ENCODE data around the gene IGDCC3. TPM values are rescaled to one million over a fixed set of nuclear protein-coding genes. Genes with fewer than 3 reads are reported as not detected.

Gene IGDCC3
- total and polyA plus RNA-seq, 10 of the 15 experiments (the other 5 are each of a cell fraction or from before 2014, with no cell fraction given) = 0.10 to 0.20 (median 0.15) TPM; not detected in 7

GRCh38 chr15:65414841-65415621 is 37.2 kb upstream of the IGDCC3 start:
- DNase-seq (ENCODE audit: low read depth, low spot score) = no peak
- TF ChIP-seq ZNF687 (IDR thresholded peaks at IDR 0.05) (0 out of 2 replicates have a peak, but pooled peaks have one; percentile 32), FOXK2 (IDR thresholded peaks at IDR 0.05) (no peak), NR2C1 (IDR thresholded peaks at IDR 0.05) (no peak), NFYB (IDR thresholded peaks at IDR 0.05; ENCODE audit: insufficient read depth, low read depth, low read length) (no peak), ATF2 (IDR thresholded peaks at IDR 0.05; ENCODE audit: low read length) (no peak)
- no TSS peak for BruUV-seq (replicated peaks)
- FAIRE-seq = no peak
- Histone ChIP-seq H4K20me1 (ENCODE audit: control insufficient read depth, insufficient read depth) (no peaks in the 10 kb centered on the region), H2AFZ (ENCODE audit: control insufficient read depth, low read depth, low read length) (no peak overlapping the region), H3K4me1 (ENCODE audit: control insufficient read depth, insufficient read depth, low read length) (peaks cover 5% of the 10 kb centered on the region), H3K79me2 (ENCODE audit: control insufficient read depth, insufficient read depth, low read length) (no peaks in the 10 kb centered on the region), H3K27me3 (replicated peaks in 1 of 2; ENCODE audit: control insufficient read depth in 2 of 2, insufficient read depth in 2 of 2, low read length in 1 of 2) (no peaks in the 10 kb centered on the region), H3K4me2 (ENCODE audit: control insufficient read depth, insufficient read depth) (no peak overlapping the region), H3K27ac (ENCODE audit: control insufficient read depth, insufficient read depth) (no peak overlapping the region), H3K9me3 (replicated peaks; ENCODE audit: control insufficient read depth, insufficient read depth, low read length) (no peaks in the 10 kb centered on the region), H3K9ac (ENCODE audit: control insufficient read depth, insufficient read depth, low read length) (no peak overlapping the region), H3K4me3 (no peak overlapping the region), H3K36me3 (ENCODE audit: control insufficient read depth in 2 of 2, insufficient read depth in 2 of 2, low read length in 1 of 2) (no peaks in the 10 kb centered on the region)
- ChIA-PET SMC1A (ENCODE audit: uncharacterized antibody, unreplicated experiment) (interaction anchor here (0.5 to 1.6 kb wide), 2 partner anchors 15 to 172 kb away, joined by 4 read pairs; no protein-coding TSS in a partner anchor), RAD21 (ENCODE audit: unreplicated experiment) (no interaction called here), CTCF (interaction anchor here (1.0 to 2.1 kb wide), 3 partner anchors 9 to 15 kb away, joined by 3 to 8 read pairs (median 3); no protein-coding TSS in a partner anchor), POLR2A (no interaction called here)
- intact Hi-C loops (cut with micrococcal nuclease; ENCODE audit: unreplicated experiment) (no loop called here), in situ Hi-C loops (cut with MboI) (no loop called here)
- WGBS (ENCODE audit: insufficient coverage, insufficient replicate concordance, low lambda C conversion rate, missing lambda C conversion rate) = 30% methylated on average over 14 of the region's 14 CpGs
- ATAC-seq = 0 out of 3 replicates have a peak, but pooled peaks have one; percentile 11
